GM19238 (cell line): ENCODE results near the gene SACS.

ENCODE experiments used
- DNase-seq: peaks from one replicate; pipeline ENCODE4 v3.0.0; 2011; ENCODE audit warnings: low spot score; ENCODE audit not compliant: insufficient read length

Gene SACS

DNA sequence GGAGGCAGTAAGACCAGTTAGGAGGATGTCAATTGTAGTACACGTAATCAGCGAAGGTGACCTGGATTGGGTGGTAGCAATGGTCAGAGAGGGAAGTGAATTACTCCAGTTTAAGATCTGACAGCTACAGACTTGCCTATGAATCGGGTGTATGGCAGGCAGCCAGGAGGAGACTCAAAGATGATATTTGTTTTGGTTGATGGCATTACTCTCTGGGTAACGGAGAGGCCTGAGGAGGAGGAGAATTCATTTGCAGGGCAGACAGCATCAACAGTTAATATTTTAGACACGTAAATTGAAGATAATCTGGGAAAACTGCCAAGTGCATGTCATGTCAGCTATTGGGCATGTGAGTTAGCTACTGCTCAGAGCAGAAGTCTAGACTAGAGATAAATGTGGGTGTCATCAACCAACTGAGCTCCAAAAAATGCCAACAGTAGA is 143.6 kb downstream of the SACS start:
- DNase-seq: no peak

DNA sequence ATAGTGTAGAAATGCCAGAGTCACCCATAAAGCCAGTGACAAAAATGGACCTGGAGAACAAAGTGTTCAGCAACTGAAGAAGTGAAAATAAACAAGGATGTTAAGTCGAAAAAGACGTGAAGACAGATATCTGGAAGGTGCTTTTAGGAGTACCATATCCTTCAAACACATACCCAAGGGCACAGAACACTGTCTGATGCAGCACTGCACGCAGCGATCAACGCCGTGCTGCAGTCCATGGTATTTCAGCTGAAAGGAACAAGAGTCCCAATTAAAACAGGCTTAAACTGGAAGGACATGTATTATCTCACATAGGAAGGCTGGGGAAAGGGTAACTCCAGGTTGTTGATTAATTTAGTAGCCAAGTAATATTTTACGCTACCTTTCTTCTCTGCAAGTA is 144.5 kb downstream of the SACS start:
- DNase-seq: no peak

DNA sequence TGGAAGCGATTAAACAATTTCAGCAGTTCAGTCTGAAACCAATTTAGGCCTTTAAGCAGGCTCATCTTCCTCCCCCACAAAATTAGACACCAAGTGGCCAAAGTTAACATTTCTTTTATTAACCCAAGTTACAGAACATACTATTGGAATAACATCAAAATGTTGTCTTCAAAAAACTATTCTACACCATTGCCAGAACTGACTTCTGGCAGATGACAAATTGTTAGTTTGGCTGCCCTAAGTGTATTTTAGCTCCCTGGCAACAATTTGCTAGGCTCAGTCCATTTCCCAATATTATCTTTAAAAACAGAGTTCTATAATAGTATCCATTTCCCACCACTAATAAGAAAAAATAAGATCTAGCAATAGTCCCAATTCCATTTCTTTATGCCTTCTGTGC is 144.9 kb downstream of the SACS start:
- DNase-seq: no peak

DNA sequence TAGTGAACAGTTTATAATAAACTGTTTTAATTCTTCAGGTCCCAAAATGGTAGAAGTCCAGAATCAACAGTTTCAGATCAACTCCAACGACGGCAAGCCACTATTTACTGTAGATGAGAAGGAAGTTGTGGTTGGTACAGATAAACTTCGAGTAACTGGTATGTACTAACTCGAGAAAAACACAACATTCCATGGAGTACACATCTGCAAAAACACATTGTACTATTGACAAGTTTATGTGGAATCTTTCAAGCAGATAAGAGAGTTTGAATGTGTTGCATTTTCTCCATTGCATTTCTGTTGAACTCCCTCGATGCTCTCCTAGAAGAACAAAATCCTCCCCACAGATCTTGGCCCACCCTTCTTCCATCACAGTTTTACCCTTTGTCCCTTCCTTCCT is 154.2 kb downstream of the SACS start:
- no peak for DNase-seq
